GM21786 (cell line): ENCODE data around the gene CCDC182.

ENCODE experiments used
- ATAC-seq: cut with Tn5 transposase; IDR thresholded peaks from one replicate; pipeline ENCODE4 v1.9.1; 2021; ENCODE audit not compliant: unreplicated experiment

CCDC182 gene

GRCh38 chr17:57701124-57701523 lies 44.0 kb downstream of the CCDC182 start:
- no peak for ATAC-seq

GRCh38 chr17:57699751-57700219 lies 45.3 kb downstream of the CCDC182 start:
- ATAC-seq = no peak

GRCh38 chr17:57697891-57698711 lies 47.0 kb downstream of the CCDC182 start:
- ATAC-seq = no peak

GRCh38 chr17:57697197-57697596 lies 47.9 kb downstream of the CCDC182 start:
- no peak for ATAC-seq

GRCh38 chr17:57696050-57696449 lies 49.0 kb downstream of the CCDC182 start:
- ATAC-seq = no peak
